ENCODE results near the gene ALCAM. TPM values are rescaled to one million over a fixed set of nuclear protein-coding genes. Genes with fewer than 3 reads are reported as not detected.

ALCAM gene
- total RNA-seq, 1 donor from 2014 or later = 115 TPM

- DNase-seq (ENCODE audit: low spot score) = no peak
Measured at GRCh38 chr3:105356396-105356795, 10.3 kb upstream of the ALCAM start.

GRCh38 chr3:105356988-105357387, 9.7 kb upstream of the ALCAM start:
- no peak for DNase-seq (ENCODE audit: low spot score)

DNA sequence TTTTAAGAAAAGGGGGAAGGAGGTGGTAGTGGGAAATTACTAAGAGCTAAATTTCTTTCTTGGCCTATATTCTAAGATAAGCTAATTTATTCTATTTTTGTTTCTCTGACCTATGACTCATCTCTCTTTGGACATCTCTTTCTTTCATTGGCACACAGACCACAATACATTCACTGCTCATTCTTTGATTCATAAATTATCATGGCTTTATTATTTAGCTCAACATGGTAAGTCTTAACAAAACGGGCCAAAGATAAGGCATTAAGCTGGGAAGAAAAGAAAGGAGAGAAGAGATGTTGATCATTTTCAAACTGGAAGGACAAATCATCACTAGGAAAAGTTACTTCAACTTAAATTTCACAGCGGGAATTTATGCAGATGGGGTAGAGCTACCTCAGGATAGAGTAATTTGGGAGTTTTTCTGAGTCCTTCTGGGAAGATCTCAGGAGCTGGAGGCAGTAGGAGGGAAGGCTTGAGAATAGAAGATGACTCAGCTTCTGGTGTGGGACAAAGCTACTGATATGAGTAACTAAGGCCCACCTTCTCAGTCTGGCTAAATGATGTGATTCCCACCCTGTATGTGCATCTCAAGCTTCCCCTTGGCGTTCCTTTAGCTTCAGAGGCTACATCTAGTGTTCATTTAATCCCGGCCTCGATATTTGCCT, 7.5 kb upstream of the ALCAM start:
- DNase-seq (ENCODE audit: low spot score) = no peak

GRCh38 chr3:105360003-105360402, 6.7 kb upstream of the ALCAM start:
- no peak for DNase-seq (ENCODE audit: low spot score)

- peak; percentile 43 for DNase-seq (ENCODE audit: low spot score)
Measured at GRCh38 chr3:105362021-105362665, 4.6 kb upstream of the ALCAM start.

- DNase-seq (ENCODE audit: low spot score) = peak; percentile 29
Measured at GRCh38 chr3:105364128-105364527, 2.6 kb upstream of the ALCAM start.

DNA sequence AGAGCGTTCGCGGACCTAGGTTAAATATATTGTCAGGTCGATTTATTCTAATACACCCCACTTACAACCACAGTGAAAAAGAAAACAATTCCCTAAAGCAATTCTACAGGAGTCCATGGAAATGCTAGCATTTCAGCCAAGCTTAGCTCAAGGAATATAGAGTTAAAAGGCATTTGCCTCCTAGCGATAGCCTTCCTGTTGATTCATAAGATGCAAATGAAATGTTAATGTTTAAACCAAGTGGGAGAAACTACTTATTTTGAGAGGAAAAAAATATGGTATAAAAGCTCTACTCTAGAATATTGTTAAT, 1.7 kb upstream of the ALCAM start:
- DNase-seq (ENCODE audit: low spot score) = no peak

GRCh38 chr3:105365391-105366325, 1.1 kb upstream of the ALCAM start:
- DNase-seq (ENCODE audit: low spot score) = peak; percentile 85

DNA sequence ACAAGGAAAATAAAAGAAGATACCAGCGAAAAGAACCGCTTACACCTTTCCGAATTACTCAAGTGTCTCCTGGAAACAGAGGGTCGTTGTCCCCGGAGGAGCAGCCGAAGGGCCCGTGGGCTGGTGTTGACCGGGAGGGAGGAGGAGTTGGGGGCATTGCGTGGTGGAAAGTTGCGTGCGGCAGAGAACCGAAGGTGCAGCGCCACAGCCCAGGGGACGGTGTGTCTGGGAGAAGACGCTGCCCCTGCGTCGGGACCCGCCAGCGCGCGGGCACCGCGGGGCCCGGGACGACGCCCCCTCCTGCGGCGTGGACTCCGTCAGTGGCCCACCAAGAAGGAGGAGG, 325 bp downstream of the ALCAM start:
- no peak for DNase-seq (ENCODE audit: low spot score)

- peak; percentile 73 for DNase-seq (ENCODE audit: low spot score)
Measured at GRCh38 chr3:105367406-105368213, 901 bp downstream of the ALCAM start.

- DNase-seq (ENCODE audit: low spot score) = peak; percentile 66
Measured at GRCh38 chr3:105368566-105369499, 2.1 kb downstream of the ALCAM start.

GRCh38 chr3:105369500-105370371, 3.0 kb downstream of the ALCAM start:
- DNase-seq (ENCODE audit: low spot score) = peak; percentile 82

GRCh38 chr3:105373383-105373782, 6.7 kb downstream of the ALCAM start:
- no peak for DNase-seq (ENCODE audit: low spot score)

DNA sequence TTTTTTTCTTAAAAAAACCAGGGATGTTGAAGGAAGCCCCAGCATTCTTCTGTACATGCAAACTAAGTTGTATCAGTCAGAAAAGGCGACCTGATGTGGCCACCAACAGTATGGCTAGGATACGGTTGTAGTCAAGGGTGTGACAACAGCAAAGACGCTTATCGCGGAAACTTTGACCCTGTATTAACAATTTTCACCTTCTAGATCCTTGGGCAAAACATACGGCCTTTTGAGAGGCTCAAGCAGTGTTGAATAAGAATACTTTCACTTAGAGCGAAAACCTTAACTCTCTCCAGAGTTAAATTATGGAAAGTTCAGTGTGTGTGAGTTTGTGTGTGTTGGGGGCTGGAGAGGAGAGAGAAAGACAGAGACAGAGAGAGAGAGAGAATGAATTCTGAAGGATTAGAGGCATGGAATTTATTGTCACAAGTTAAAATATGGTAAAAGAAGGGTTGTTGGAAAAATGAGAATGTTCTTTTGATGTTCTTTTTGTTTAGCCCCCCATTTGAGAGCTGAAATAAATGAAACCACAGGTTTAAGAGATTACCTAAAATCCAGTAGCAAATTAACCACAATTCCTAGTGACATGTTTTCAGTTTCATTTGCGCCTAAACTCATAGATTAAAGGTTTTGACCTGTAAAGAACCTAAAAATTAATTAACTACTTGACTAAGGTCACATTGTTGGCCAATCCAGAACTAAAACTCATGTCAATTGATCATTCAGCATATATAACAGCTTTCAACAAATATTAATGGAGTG, 9.2 kb downstream of the ALCAM start:
- no peak for DNase-seq (ENCODE audit: low spot score)

DNA sequence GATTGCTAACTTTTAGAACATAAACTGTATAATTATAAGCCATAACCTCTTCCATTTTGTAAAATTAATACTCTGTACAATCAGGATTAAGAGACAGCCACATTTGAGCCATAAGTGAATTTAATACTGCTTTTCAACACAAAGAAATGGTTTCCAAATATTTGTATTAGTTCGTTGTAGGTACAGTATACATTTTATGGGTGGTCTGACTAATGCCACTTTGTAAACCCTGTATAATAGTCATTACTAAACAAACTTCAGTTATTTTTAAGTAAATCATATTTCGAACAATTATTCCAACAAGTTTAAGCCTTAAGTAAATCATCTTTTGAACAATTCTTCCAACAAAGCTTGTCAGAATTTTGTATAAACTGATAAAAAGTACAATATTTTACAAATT, 11.0 kb downstream of the ALCAM start:
- DNase-seq (ENCODE audit: low spot score) = no peak

DNA sequence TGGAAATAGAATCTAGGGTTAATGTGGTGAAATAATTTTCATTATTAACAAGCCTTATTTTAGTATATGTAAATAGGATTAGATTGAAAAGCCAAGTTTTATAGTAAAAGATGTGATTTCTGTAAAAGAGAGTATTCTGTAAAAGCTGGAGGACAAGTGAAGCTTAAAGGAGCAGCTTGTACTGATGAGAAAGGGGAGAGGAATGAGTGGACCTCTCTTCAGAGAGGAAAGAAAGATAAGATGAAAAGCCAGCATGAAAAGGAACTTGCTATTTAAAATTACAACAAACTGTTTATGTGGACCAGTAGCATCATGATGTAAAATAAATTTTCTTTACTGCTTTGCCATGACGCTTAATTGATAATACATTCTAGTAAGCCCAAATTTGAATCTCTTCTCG, 18.5 kb downstream of the ALCAM start:
- peak; percentile 68 for DNase-seq (ENCODE audit: low spot score)

DNA sequence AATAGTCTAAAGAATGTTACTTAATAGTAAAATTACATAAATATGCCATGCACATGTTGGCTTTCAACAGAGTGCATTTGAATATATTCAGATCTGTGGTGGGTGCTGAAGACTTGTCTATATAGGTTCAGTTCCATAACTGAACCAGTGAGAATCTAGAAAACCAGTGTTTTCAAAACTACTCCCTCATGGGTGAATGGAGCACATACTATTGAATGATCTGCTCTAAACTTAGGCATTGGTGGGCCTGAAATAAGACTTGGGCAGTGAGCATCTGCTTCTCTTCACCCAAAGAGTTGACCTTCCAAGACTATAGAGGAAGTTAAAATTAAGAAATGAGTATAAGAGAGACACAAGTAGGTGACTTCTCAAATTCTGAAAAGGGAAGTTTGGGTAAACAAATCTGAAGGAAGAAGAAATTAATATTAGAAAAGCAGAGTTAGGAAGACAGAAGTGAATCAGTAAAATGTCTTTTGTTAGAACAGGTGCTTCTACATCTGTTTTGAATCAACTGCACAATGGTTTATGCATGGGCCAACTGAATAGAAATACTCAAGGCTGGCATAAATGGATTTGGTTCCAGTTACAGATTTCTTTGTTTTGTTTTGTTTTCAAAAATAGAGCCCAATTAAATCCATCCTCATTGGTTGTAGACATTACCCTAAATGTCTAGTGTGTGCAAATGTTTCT, 19.3 kb downstream of the ALCAM start:
- no peak for DNase-seq (ENCODE audit: low spot score)

DNA sequence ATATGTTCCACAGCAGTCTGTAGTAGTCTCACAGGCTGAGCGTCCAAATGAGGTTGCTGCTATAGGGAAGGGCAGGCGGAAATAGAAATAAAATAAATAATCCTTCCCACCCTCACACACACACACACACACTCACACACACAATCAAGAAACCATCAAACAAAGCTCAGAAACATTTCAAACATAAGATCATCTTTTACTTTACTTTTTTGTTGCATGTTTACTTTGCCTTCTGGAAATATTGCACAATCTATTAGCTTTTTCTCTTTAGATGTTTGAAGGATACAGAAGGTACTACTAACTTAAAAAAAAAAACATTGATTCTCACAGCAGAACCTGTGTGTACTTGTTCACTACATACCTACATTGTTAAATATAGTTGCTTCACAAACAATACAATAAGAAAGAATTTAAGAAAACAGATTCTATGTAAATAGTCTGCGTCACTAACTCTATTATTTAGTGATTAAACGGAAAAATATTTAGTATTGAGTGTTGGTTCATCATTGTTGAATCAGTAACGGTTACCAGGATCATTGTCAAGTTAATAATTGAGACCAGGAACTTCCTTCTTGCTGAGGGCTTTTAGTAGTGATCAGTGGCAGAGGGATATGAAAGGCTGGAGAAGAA, 20.5 kb downstream of the ALCAM start:
- DNase-seq (ENCODE audit: low spot score) = no peak
